ENCODE measurements around the gene CANT1.

DNA sequence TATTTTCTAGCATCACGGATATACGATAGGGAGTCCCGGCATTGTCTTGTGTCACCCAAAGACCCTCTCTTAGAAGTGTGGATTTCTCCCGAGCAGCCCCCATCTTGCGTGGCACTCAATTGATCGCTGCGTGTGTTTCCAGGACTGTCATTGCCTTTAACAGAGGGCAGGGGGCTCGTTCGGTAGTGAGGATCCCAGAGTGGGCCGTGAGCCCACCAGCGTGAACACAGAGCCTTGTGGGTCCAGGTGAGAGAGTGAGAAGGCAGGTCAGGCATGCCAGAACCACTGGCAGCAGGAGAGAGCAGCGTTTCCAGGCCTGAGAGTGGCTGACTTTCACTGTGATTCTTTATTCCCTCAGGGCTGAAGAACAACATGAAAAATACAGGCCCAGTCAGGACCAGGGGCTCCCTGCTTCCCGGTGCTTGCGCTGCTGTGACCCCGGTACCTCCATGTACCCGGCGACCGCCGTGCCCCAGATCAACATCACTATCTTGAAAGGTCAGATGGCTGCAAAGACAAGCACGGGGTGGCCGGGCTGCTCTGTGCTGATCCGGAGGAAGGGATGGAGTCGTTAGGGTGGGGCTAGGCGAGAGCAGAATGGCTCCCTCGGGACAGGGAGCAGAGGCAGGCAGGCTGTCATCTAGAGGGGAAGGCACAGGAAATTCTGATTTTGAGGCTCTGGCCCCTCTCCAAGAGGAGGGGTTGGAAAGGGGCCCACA is 36.8 kb upstream of the CANT1 start:
- TF ChIP-seq, protein P1, sequence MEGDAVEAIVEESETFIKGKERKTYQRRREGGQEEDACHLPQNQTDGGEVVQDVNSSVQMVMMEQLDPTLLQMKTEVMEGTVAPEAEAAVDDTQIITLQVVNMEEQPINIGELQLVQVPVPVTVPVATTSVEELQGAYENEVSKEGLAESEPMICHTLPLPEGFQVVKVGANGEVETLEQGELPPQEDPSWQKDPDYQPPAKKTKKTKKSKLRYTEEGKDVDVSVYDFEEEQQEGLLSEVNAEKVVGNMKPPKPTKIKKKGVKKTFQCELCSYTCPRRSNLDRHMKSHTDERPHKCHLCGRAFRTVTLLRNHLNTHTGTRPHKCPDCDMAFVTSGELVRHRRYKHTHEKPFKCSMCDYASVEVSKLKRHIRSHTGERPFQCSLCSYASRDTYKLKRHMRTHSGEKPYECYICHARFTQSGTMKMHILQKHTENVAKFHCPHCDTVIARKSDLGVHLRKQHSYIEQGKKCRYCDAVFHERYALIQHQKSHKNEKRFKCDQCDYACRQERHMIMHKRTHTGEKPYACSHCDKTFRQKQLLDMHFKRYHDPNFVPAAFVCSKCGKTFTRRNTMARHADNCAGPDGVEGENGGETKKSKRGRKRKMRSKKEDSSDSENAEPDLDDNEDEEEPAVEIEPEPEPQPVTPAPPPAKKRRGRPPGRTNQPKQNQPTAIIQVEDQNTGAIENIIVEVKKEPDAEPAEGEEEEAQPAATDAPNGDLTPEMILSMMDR (IDR thresholded peaks at IDR 0.05), result no peak
- TF ChIP-seq POLR2A (IDR thresholded peaks at IDR 0.05), result no peak
